ENCODE results near the gene ZFAND6.

- TF ChIP-seq CTCF (IDR thresholded peaks at IDR 0.05), result no peak
- no peak for TF ChIP-seq POLR2A (IDR thresholded peaks at IDR 0.05)
These were observed 44.3 kb upstream of the ZFAND6 start for GRCh38 chr15:80015156-80015555.
